ENCODE data around the gene UNC13D. TPM values are rescaled to one million over a fixed set of nuclear protein-coding genes. Genes with fewer than 3 reads are reported as not detected.

UNC13D gene
- total and polyA plus RNA-seq, 9 of the 15 experiments (the other 6 are each of a cell fraction or from before 2014, with no cell fraction given): 0.86 to 244 (median 69.2) TPM

- TF ChIP-seq POLR2H (tag; IDR thresholded peaks at IDR 0.05; ENCODE audit: low read depth) (no peak), ARID1B (IDR thresholded peaks at IDR 0.05) (peak; percentile 61), HDAC8 (tag; IDR thresholded peaks at IDR 0.05) (no peak), ZNF143 (CRISPR knock-in tag; IDR thresholded peaks at IDR 0.05) (0 out of 2 replicates have a peak, but pooled peaks have one; percentile 23), NR2C1 (IDR thresholded peaks at IDR 0.05) (no peak), NR2C1 (tag; IDR thresholded peaks at IDR 0.05) (no peak; the same call in 1 of the 2 replicates), EP400 (IDR thresholded peaks at IDR 0.05) (peak; percentile 72), HSF4 (CRISPR knock-in tag; IDR thresholded peaks at IDR 0.05; ENCODE audit: borderline replicate concordance) (no peak), ZNF707 (CRISPR knock-in tag; conservative IDR thresholded peaks at IDR 0.05) (no peak), ZNF165 (CRISPR knock-in tag; IDR thresholded peaks at IDR 0.05; ENCODE audit: borderline replicate concordance) (no peak; the same call in 1 of the 2 replicates), CC2D1A (IDR thresholded peaks at IDR 0.05) (0 out of 2 replicates have a peak, but pooled peaks have one; percentile 27), ZNF444 (CRISPR knock-in tag; IDR thresholded peaks at IDR 0.05) (no peak), POLR2G (IDR thresholded peaks at IDR 0.05; ENCODE audit: low read depth, low read length) (peak; percentile 80), RUNX1 (IDR thresholded peaks at IDR 0.05; ENCODE audit: low read depth) (no peak), FOXK1 (CRISPR knock-in tag; IDR thresholded peaks at IDR 0.05; ENCODE audit: borderline replicate concordance) (0 out of 2 replicates have a peak, but pooled peaks have one; percentile 31), ZNF695 (CRISPR knock-in tag; IDR thresholded peaks at IDR 0.05) (no peak), PHF21A (IDR thresholded peaks at IDR 0.05; ENCODE audit: borderline replicate concordance, low read depth) (peak; percentile 45; the same call in 1 of the 2 replicates), E2F6 (IDR thresholded peaks at IDR 0.05; ENCODE audit: borderline replicate concordance in 1 of 2, extremely low read depth in 1 of 2, insufficient read depth in 1 of 2, insufficient read length in 1 of 2, low read depth in 1 of 2, low read length in 1 of 2, poor library complexity in 1 of 2, severe bottlenecking in 1 of 2) (peak; percentile 45 to 68), YY1 (IDR thresholded peaks at IDR 0.05; ENCODE audit: borderline replicate concordance in 1 of 3, control insufficient read depth in 1 of 3, extremely low read depth in 1 of 3, insufficient read depth in 3 of 3, insufficient read length in 1 of 3, insufficient replicate concordance in 2 of 3, low read depth in 1 of 3, low read length in 2 of 3) (peak in 2 of 3 experiments; percentile 67 to 74)
- TF ChIP-seq, protein P1, sequence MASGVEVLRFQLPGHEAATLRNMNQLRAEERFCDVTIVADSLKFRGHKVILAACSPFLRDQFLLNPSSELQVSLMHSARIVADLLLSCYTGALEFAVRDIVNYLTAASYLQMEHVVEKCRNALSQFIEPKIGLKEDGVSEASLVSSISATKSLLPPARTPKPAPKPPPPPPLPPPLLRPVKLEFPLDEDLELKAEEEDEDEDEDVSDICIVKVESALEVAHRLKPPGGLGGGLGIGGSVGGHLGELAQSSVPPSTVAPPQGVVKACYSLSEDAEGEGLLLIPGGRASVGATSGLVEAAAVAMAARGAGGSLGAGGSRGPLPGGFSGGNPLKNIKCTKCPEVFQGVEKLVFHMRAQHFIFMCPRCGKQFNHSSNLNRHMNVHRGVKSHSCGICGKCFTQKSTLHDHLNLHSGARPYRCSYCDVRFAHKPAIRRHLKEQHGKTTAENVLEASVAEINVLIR (CRISPR knock-in tag; IDR thresholded peaks at IDR 0.05): peak; percentile 24; the same call in 1 of the 2 replicates
- TF ChIP-seq, protein P2, sequence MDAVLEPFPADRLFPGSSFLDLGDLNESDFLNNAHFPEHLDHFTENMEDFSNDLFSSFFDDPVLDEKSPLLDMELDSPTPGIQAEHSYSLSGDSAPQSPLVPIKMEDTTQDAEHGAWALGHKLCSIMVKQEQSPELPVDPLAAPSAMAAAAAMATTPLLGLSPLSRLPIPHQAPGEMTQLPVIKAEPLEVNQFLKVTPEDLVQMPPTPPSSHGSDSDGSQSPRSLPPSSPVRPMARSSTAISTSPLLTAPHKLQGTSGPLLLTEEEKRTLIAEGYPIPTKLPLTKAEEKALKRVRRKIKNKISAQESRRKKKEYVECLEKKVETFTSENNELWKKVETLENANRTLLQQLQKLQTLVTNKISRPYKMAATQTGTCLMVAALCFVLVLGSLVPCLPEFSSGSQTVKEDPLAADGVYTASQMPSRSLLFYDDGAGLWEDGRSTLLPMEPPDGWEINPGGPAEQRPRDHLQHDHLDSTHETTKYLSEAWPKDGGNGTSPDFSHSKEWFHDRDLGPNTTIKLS (IDR thresholded peaks at IDR 0.05; ENCODE audit: borderline replicate concordance, low read depth): peak; percentile 69
Observed at GRCh38 chr17:75845058-75845711, 981 bp upstream of the UNC13D start (continued).
